Left ventricle myocardium inferior (tissue), 1 donor: ENCODE measurements around the gene A3GALT2. TPM values are rescaled to one million over a fixed set of nuclear protein-coding genes. Genes with fewer than 3 reads are reported as not detected.
A peak's percentile ranks its signal among the peaks of the same experiment; 100 is the strongest.

Source experiments
- DNase-seq: peaks from one replicate; pipeline ENCODE4 v3.0.0-alpha.2; 2020
- H3K27ac ChIP-seq: fragments of 200-600 bp; replicated peaks from 2 replicates; pipeline ENCODE4 v1.8.0; 2021
- H3K27me3 ChIP-seq: fragments of 200-600 bp; 2 replicates; pipeline ENCODE4 v1.8.0; 2021; ENCODE audit warnings: low read depth
- H3K36me3 ChIP-seq: fragments of 200-600 bp; 2 replicates; pipeline ENCODE4 v1.8.0; 2021
- H3K4me1 ChIP-seq: fragments of 200-600 bp; 2 replicates; pipeline ENCODE4 v1.8.0; 2021
- H3K4me3 ChIP-seq: fragments of 200-600 bp; 2 replicates; pipeline ENCODE4 v1.8.0; 2021; ENCODE audit warnings: mild to moderate bottlenecking, moderate library complexity
- H3K9me3 ChIP-seq: fragments of 200-600 bp; replicated peaks from 2 replicates; pipeline ENCODE4 v1.8.0; 2021
- intact Hi-C: fragments of 100-400 bp; cut with micrococcal nuclease; formaldehyde crosslinking; loops from one replicate; pipeline ENCODE4 v1.11.0; 2022
- total RNA-seq: library from RNA; stranded (reverse); fragmentation: NEBNext Ultra II Directional; extraction: Animal tissue kit (Norgen Biotek cat#: 25700); gene quantifications from one replicate; pipeline ENCODE4 v1.2.1, GENCODE V29; 2021
- TF ChIP-seq, protein P1 (sequence below): fragments of 200-600 bp; IDR thresholded peaks from 2 replicates; pipeline ENCODE4 v1.8.0; 2021; ENCODE audit warnings: antibody characterized with exemption, mild to moderate bottlenecking, borderline replicate concordance
- donor health status: DM: no; HTN: yes; CAD: no; lungs with severe emphysema.

The A3GALT2 gene
- total RNA-seq, 1 donor from 2014 or later, result not detected

DNA sequence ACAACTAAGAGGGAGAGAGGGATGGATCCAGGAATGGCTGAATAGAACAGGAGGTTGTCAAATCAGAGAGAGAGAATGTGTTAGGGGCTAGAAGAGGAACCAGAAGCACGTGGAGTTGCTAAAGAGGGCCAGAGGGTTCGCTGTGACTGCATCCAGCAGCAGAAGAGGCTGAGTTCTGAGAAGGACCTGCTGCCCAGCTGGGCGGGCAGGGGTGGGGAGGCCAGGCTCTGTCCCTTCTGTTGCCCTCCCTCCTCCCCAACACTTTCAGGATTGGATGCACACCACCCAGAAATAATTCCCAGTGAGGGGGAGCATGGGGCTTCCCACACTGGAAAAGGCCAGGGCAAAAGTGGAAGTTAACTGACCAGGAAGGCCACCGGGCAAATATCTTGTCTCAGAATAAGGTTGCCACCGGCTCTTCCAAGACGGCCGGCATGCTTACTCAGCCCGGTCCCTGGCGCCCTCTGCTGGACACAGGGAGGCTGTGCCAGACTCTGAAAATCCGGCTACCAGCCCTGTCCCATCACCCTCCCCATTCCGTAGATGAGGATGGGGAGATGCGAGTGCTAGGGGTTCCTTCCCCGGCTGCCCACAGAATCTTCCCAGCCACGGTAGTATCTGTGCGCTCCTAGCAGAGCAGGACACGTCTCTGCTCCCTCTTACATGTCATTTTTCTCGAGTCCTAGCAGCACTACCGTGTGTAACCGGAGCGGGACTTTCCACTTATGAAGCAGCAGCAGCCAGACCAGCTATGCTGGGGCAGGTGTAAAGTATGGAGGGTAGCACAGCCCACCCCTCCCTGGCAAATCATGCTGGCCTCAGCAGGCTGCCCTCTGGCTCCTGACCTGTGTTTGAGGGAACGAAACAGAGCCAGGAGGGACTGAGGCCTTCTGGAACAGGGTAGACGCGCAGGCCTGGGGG, 46.8 kb upstream of the A3GALT2 start:
- TF ChIP-seq, protein P1, sequence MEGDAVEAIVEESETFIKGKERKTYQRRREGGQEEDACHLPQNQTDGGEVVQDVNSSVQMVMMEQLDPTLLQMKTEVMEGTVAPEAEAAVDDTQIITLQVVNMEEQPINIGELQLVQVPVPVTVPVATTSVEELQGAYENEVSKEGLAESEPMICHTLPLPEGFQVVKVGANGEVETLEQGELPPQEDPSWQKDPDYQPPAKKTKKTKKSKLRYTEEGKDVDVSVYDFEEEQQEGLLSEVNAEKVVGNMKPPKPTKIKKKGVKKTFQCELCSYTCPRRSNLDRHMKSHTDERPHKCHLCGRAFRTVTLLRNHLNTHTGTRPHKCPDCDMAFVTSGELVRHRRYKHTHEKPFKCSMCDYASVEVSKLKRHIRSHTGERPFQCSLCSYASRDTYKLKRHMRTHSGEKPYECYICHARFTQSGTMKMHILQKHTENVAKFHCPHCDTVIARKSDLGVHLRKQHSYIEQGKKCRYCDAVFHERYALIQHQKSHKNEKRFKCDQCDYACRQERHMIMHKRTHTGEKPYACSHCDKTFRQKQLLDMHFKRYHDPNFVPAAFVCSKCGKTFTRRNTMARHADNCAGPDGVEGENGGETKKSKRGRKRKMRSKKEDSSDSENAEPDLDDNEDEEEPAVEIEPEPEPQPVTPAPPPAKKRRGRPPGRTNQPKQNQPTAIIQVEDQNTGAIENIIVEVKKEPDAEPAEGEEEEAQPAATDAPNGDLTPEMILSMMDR, result peak; percentile 99
- Histone ChIP-seq H3K36me3 (peaks cover 16% of the 10 kb centered on the region), H3K4me1 (peaks cover 74% of the 10 kb centered on the region), H3K9me3 (no peaks in the 10 kb centered on the region), H3K4me3 (no peak overlapping the region), H3K27ac (peak overlapping the region; percentile 91), H3K27me3 (no peaks in the 10 kb centered on the region)
- DNase-seq, result peak; percentile 86
- intact Hi-C loops, result loop anchor here (5.0 kb wide), 1 partner anchor 70 kb away; no protein-coding TSS in a partner anchor

DNA sequence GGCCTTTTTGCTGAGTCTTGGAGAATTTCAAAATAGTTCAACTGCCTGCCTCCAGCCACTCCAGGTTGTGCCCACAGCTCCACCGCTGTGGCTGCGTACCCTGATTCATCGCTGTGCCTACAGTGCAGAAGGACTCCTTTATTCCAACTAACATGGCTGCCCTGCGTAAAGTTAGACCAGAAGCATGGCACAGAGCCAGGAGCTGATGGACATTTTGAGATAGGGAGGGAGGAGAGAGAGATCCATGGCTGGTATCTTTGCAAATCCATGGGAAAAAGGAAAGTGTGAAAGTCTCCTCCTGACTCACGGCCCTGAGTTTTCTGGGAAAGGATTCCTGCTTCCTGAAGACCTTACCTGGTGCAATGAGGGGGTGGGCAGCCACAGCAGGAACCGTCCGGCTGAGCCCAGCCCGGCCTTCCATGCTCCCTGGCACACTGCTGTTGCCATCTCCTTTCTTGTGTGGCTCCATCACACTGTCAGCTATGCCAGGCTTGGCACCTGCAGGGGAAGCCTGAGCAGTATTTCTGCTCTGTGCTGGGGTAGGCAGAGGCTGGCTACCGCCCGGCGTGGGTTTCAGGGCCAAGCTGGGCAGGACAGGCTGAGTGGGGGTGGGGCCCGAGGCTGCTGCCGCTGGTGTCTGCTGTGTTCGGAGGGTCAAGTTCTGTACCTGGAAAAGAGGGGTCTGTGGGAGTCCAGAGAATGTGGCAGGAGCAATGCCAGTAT, 46.0 kb upstream of the A3GALT2 start:
- H3K4me1 ChIP-seq, result peaks cover 83% of the 10 kb centered on the region
- intact Hi-C loops, result loop anchor here (5.0 kb wide), 1 partner anchor 70 kb away; no protein-coding TSS in a partner anchor
- H3K36me3 ChIP-seq, result peaks cover 11% of the 10 kb centered on the region
- H3K27ac ChIP-seq, result peak overlapping the region; percentile 91
- TF ChIP-seq, protein P1, result no peak
- no peak overlapping the region for H3K4me3 ChIP-seq
- H3K9me3 ChIP-seq, result no peaks in the 10 kb centered on the region
- no peaks in the 10 kb centered on the region for H3K27me3 ChIP-seq
- no peak for DNase-seq

DNA sequence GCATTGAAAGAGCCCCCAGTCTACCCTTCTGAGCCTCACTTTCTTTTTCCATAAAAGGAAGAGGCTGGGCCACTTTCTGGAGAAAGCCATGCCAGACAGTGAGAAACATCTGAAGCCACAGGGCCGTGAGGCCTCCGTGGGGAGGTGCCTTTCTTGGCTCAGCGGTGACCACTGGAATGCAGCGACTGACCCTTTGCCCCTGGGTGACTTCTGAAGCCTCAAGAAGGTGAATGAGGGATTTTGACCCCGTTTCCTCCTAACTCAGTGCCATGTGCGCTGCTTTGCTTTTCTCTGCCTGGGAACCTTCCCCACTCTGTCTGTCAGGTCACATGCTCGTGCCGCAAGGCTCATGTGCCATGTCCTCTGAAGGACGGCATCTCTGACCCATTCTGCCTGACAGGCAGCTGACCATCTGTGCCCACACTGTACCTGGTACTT, 44.7 kb upstream of the A3GALT2 start:
- peak; percentile 65 for DNase-seq

DNA sequence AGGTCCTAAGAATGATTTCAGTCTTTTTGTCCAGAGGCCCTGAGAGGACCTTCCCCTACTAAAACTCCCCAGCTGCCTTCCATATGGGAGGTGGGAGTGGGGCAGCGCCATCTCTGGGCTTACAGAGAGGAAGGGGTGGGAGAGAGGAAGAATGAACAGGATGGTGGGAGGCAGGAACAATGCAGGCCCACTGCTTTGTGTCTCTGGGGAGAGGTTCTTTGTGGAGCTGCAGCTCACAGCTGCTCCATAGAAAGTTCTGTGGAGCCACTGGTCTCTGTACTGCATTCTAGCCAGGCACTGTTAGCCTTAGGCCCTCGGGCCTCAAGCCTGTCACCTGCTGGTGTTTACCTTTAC, 43.6 kb upstream of the A3GALT2 start:
- Histone ChIP-seq H3K4me1 (peaks cover 89% of the 10 kb centered on the region), H3K27me3 (no peaks in the 10 kb centered on the region), H3K36me3 (peaks cover 5% of the 10 kb centered on the region), H3K9me3 (no peaks in the 10 kb centered on the region), H3K27ac (peak overlapping the region; percentile 91), H3K4me3 (no peak overlapping the region)
- TF ChIP-seq, protein P1, result no peak
- intact Hi-C loops, result no loop called here
- DNase-seq, result no peak

More for the DNA sequence above, 44.7 kb upstream of the A3GALT2 start:
- Histone ChIP-seq H3K27ac (peak overlapping the region; percentile 91), H3K4me1 (peaks cover 91% of the 10 kb centered on the region), H3K36me3 (peaks cover 10% of the 10 kb centered on the region), H3K27me3 (no peaks in the 10 kb centered on the region), H3K9me3 (no peaks in the 10 kb centered on the region), H3K4me3 (no peak overlapping the region)
- intact Hi-C loops, result loop anchor here (5.0 kb wide), 1 partner anchor 68 kb away; no protein-coding TSS in a partner anchor
- TF ChIP-seq, protein P1, result no peak

DNA sequence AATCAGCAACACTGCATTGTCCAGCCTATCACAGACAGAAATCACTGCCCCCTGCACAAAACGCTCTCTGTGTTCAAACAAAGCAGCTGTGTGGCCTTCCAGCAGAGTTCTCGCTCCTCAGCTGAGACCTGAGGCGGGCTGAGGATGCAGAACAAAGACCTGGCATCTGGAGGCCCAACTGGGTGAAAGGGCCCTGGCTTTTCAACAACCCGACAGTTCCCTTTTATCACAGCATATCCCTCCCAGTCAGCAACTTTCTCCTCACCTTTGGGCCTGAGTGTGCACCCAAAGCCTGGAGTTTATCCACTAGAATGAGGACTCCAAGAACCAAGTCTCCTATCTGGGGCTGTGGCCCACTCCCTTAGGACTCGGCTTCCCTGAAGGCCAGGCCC, 42.6 kb upstream of the A3GALT2 start:
- TF ChIP-seq, protein P1, result no peak
- Histone ChIP-seq H3K4me3 (peak overlapping the region; percentile 5), H3K36me3 (no peaks in the 10 kb centered on the region), H3K9me3 (no peaks in the 10 kb centered on the region), H3K4me1 (peaks cover 98% of the 10 kb centered on the region), H3K27me3 (no peaks in the 10 kb centered on the region), H3K27ac (peak overlapping the region; percentile 91)
- intact Hi-C loops, result no loop called here
- DNase-seq, result no peak
